ENCODE results near the gene F2RL2.

The F2RL2 gene

DNA sequence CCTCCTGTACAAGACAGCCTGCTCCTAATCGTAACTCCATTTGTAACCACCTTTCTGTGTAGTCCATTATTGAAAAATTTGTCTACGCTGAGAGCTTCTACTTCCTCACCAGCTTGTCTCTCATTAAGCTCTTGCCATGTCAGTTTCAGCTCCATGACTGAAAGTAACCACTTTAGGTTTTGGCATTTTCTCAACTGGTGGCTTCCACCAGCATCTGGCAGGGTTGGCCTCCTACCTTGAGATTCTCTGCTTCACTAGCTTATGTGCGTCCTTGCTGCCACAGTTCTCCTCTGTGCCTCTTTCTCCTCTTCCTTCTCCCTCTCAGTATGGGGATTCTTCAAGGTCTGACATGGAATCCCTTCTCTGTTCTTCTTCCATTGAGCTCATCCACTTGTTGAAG lies 31.8 kb downstream of the F2RL2 start:
- no peak for DNase-seq
- intact Hi-C loops (cut with DNase I) = no loop called here

DNA sequence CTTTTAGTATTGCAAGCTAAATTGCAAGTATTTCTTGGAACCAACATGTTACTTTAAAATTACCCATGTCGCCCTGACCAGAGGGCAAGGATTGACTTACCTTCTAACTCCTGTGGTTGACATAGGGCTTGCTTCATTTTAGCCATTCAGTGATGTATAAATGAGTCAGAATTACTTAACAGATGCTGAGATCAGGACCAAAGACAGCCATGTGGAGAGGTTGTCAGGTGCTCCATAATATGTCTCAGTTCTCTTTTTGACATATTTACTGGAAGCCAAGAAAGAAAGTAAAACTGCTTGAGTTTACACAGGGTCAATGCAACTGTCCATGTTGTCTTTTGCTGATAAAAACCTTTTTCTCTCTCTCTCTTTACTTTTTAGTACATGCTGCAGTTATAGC lies 33.2 kb downstream of the F2RL2 start:
- DNase-seq = no peak
- intact Hi-C loops (cut with DNase I) = no loop called here

DNA sequence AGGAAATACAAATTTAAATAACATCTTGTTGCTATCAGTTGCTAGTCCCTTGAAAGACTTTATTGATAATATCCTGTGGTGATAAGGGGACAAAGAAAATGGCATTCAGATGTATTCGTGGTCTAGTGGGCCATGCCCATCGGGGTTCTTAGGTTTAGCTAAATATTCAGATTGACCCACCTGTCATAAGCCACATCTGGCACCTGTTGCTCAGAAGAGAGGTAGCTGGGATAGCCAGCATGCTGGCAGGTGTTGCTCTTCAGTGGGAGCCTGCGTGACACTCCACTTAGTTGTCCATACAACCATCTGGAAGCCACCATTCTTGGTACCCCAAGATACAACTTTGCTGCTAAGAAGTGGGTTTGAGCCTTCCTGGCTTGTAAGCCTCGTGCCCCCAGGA lies 36.7 kb downstream of the F2RL2 start:
- no peak for DNase-seq
- intact Hi-C loops (cut with DNase I) = no loop called here

DNA sequence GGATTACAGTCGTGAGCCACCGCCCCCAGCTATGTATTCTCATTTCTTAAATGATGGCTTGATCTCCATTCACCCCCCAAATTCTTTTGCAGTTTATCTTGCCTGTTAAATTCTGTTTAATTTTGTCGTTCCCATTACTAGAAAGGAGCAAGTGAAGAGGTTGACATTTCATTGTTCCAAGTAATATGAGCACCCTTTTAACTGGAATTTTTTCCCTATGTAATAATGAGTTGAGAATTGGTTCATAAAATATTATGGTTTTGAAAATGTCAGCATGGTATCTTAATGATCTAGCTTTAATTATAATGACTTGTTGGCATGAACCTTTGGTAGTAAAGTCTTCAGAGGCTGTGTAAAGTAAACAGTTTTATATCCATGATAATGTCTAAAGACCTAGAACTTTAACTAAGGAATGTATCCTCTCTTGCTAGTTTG lies 37.4 kb downstream of the F2RL2 start:
- no peak for DNase-seq
- intact Hi-C loops (cut with DNase I) = no loop called here

DNA sequence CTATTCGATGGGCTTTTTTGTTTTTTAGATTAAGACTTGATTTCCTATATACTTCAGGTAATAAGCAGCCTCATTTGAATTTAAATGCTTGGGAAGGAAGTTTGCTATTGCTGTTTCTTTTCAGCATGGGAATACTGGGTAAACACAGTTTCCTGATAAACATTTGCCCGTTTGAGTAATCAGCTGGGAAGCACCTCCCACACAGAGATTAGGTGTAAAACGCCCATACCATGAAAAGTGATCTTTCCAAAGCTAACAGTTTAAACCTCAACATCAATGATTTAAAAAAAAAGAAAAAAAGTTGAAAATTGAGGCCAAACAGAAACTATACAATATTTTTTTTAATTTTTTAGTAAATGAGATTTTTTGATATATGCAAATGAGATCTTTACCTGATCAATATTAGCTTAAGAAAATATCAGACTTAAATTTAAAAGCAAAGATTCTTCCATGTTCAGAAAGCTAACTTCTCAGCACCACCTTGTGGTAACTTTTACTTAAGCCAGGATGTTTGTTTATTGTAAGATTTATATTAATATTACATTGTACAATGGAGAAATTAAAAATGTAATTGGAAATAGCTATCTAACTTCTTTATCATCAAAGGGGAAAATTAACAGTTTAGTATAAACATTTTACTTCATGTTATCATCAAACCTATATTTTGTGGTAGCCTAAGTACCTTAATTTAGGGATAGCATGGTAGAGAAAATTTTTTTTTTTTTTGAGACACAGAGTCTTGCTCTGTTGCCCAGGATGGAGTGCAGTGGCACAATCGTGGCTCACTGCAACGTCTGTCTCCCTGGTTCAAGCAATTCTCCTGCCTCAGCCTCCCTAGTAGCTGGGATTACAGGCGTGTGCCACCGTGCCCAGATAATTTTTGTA lies 39.8 kb downstream of the F2RL2 start:
- DNase-seq = no peak
- intact Hi-C loops (cut with DNase I) = no loop called here

DNA sequence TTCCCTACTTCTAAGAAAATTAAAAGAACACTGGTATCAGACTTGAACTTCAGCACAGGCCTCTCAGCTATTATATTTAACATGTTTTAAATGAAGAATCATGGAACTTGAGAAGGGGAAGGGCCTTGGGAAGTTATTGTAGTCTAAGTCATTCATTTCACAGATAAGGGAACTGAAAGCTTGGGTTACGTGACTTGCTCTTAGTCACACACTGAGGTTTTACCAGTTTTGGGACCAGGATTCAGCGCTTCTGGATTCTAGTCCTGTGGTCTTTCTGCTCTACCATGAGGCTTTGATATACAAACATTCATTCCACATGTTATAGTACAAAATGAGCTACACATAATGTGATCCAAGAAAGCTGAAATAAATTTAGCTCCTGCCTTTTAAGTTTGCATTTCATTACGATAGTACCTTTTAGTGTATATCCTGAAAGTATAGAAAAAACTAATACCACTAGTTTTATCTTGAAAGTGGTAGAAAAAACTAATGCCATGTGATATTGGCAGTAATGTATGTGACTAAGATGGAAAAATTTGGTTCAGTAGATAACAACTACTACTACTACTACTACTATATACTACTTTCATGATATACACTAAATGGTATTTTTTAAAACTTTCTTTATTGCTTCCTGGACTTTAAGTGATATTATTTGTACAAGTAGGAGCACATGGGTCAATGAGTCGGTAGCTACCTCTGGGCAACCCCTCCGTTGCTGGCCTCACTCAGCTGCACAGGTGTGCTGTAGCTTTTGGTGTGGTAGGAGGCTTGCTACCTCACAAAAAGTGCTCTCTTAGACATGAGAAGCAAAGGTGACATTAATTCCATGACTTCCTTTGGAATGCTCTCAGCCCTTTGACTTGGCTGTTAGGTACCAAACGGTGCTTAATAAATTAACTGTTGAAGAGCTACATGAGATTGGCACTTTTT lies 40.7 kb downstream of the F2RL2 start:
- no peak for DNase-seq

DNA sequence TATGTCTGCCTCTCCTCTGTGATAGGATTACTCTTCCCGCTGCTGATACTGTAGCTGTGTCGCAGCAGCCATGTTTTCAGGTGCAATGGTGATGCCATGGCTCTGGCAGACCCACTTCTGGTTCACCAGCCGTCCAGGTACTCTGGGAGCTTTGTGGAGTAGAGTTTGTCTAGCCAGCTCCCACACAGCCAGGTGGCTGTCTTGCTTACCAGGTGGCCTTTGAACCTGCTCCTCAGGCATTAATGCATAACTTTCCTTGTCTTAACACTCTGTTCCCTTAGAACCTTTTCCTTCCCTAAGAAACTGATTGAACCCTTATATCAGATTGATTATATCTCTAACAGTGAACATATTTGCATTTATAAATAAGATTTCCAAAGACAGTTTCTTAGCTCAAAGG lies 42.2 kb downstream of the F2RL2 start:
- intact Hi-C loops (cut with DNase I) = no loop called here
- peak in 1 of 10 donors; percentile 22 for DNase-seq

More for the DNA sequence above, 40.7 kb downstream of the F2RL2 start:
- intact Hi-C loops (cut with DNase I) = no loop called here

DNA sequence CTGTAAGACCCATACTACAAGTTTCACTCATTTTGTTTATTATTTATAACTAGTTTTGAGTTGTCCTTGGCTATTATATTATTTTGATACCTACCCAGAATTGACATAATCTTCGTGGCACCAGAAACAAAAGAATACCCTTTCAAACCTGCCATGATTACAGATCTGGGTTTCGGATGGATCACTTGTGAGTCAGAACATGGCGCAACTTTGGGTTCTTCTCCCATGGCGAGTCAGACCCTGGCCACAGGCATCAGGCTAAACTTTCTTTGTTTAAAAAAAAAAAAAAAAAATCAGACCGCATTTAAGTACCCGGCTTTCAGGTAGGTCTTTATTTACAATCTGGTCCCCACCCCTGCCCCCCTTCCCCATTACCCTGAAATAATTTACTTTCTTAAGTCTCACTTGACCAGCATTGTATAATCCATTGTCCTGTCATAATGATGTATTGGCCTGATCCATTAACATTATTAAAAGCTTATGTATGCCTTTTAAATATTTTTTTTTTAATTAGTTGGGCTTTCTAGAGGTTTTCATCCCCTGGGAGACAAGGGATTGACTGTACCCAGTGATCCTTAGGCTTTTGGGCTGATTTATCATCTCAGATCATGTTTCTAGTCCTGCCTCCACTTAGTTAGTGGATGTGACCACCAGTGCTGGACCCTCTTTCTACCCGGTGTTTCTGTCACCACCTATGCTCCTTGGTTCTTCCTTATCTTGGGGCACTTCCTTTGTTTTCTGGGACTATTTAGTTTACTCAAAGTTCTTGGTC lies 43.9 kb downstream of the F2RL2 start:
- no peak for DNase-seq
- intact Hi-C loops (cut with DNase I) = no loop called here

DNA sequence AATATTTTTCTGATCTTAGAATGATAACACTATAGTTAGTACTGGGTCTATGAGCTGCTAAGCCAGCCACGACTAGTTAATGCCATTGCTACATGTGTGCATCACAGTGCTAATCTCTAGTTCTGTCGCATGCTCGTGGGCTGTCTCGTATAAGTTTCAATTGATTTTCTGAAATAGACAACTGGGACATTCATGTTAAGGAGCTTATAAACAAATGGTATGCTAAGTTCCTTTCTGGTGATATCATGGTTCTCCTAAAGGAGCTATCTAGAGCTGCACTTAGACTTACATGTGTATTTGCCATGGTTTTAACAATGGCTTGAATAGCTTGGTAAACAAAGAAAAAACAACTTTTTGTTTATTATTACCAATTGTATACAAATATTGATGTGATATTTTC lies 46.2 kb downstream of the F2RL2 start:
- DNase-seq = no peak
- intact Hi-C loops (cut with DNase I) = no loop called here

DNA sequence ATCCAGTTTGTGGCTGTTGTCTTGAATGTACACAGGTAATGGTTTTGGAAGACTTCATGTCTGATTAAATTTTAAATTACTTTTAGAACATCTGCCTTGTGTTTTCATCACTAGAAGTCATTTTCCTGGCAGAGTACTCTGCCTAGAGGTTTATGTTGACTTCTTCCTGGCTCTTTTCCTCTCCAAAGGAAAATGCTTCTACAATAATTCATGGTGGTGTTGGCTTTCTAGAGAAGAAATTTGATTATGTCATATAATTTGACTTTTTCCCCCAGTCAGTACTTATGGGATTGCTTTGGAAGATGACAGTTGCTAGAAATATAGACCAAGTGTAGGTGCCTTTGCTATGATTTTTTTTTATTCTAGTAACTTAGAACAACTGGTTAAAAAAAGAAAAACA lies 46.8 kb downstream of the F2RL2 start:
- intact Hi-C loops (cut with DNase I) = no loop called here
- DNase-seq = no peak

DNA sequence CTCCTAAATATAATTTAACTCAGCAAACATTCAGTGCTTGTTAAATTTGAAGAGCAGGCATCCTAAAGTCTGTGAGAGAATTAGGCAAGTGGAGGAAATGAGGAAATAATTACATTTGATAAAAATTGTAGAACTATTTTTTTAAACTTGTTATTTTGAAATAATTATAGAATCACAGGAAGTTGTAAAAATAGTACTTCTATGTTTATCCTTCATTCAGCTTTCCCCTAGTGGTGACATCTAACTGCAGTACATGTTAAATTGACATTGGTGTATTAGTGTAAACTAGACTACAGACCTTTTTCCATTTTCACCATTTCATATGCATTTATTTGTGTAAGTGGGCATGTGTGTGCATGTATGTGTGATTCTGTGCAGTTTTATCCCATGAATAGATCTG lies 51.6 kb downstream of the F2RL2 start:
- intact Hi-C loops (cut with DNase I) = no loop called here

DNA sequence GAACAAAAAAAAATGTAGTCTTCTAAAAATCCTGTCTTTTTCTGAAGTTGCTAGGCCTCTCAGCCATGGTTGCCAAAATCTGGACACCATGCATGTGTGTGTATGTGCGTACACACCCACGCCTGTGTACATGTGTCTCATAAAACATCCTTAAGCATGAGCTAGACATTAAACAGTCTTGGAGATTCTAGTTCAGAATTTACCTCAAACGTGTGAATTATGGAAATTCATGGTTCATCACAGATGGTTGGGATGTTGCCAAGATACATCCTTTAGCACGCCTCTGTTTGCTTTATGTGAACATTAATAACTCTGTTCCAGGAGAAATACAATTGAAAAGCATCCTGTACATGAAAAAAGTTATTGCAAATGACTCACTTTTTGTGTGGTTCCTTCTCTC lies 53.0 kb downstream of the F2RL2 start:
- DNase-seq = no peak
- intact Hi-C loops (cut with DNase I) = no loop called here

More for the DNA sequence above, 51.6 kb downstream of the F2RL2 start:
- no peak for DNase-seq
